ENCODE measurements around the gene PDE6D. TPM values are rescaled to one million over a fixed set of nuclear protein-coding genes. Genes with fewer than 3 reads are reported as not detected.

The PDE6D gene
- total and polyA plus RNA-seq, 2 of the 13 experiments (the other 11 are each of a cell fraction or from before 2014, with no cell fraction given): 14.1 to 23.2 TPM

DNA sequence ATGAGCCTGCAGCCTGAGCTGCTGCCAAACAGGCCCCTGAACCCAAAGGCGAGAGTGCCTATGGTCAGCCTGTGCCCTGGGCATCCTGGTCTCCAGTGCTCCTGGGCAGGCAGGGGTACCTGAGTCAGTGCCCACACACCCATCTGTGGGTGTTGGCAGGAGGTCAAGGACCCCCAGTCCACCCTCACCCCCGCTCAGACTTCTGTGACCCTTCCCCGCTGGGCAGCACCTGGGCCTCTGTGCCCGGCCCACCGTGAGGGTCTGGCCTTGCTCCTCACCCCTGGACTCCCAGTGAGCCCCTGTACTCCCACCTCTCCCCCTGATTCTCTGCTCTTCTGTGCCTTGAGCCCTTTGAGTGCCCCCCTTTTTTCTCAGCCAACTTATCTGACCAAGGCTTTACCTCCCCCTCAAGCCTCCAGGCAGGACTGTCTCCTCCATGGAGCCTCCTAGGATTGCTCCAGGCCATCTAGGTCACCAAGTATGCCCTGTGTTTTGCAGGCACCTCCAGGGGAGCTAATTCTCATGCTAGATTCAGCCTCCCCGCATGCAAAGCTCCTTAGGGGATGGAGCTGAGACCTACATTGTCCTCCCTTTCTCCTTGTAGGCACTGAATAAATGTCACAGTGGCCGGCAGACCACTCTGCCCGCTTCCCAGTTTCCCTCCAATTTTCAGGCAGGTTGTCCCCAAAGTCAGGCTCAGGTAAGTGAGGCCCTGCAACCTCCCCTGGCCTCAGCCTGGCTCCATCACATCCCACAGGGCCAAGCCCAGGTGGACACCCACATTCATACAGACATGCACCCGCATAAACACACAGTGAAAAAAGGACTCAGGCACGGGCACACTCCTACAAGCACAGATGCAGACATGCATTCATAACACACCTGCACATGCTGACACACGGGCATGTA is 94.6 kb downstream of the PDE6D start:
- Histone ChIP-seq H2AFZ (ENCODE audit: low read length) (no peak overlapping the region), H3K27me3 (ENCODE audit: control insufficient read depth in 1 of 2, insufficient read depth in 2 of 2, low read length in 2 of 2) (peaks cover 4 to 25% of the 10 kb centered on the region in 2 experiments; a peak in 3 of 5 replicates), H4K20me1 (ENCODE audit: insufficient read depth, low read length) (no peaks in the 10 kb centered on the region), H3K4me3 (replicated peaks in 1 of 3; ENCODE audit: insufficient read depth in 1 of 3, low read depth in 2 of 3, low read length in 3 of 3) (peak overlapping the region in 1 of 3 experiments; percentile 55; a peak in 2 of 6 replicates), H3K9me3 (ENCODE audit: low read length) (no peaks in the 10 kb centered on the region), H3K9ac (ENCODE audit: insufficient read depth, low read depth, low read length) (no peak overlapping the region), H3K27ac (ENCODE audit: extremely low read length, insufficient read depth, low read length) (no peak overlapping the region), H3K79me2 (ENCODE audit: insufficient read depth, low read length) (no peaks in the 10 kb centered on the region), H3K4me1 (ENCODE audit: insufficient read depth, low read length) (peaks cover 62% of the 10 kb centered on the region), H3K36me3 (replicated peaks in 1 of 2; ENCODE audit: control insufficient read depth in 1 of 2, insufficient read depth in 2 of 2, low read length in 2 of 2) (no peaks in the 10 kb centered on the region), H3K4me2 (ENCODE audit: low read depth, low read length) (peak overlapping the region; percentile 71)
- in situ Hi-C loops (cut with HindIII; ENCODE audit: extremely low pct_ligation_motif_present, low pct_unique_long_range_greater_than_20kb): no loop called here
- 57% methylated on average over 10 of the region's 11 CpGs for WGBS (ENCODE audit: low lambda C conversion rate)
- BruUV-seq (replicated peaks): no TSS peak
- FAIRE-seq: no peak
- TF ChIP-seq XRCC5 (optimal IDR thresholded peaks at IDR 0.05; ENCODE audit: low read length) (no peak), HNRNPL (IDR thresholded peaks at IDR 0.05; ENCODE audit: low read depth, low read length) (0 out of 2 replicates have a peak, but pooled peaks have one; percentile 64)
- intact Hi-C loops (cut with micrococcal nuclease; ENCODE audit: unreplicated experiment): loop anchor here (2.0 kb wide), 1 partner anchor 28 kb away; no protein-coding TSS in a partner anchor
- POLR2A ChIA-PET: interaction anchor here (1.0 to 5.3 kb wide), 10 partner anchors 10 to 222 kb away, joined by 4 to 44 read pairs (median 10); partner anchors contain the start of genes NCL and PTMA
- no peak for DNase-seq (ENCODE audit: low spot score)
- CTCF ChIA-PET (ENCODE audit: low intra/inter-chr PET ratio, low total read pairs): interaction anchor here (1.9 to 4.1 kb wide), 2 partner anchors 24 to 28 kb away, joined by 8 to 59 read pairs; no protein-coding TSS in a partner anchor
- no peak; the same call in 2 of the 3 replicates for ATAC-seq

DNA sequence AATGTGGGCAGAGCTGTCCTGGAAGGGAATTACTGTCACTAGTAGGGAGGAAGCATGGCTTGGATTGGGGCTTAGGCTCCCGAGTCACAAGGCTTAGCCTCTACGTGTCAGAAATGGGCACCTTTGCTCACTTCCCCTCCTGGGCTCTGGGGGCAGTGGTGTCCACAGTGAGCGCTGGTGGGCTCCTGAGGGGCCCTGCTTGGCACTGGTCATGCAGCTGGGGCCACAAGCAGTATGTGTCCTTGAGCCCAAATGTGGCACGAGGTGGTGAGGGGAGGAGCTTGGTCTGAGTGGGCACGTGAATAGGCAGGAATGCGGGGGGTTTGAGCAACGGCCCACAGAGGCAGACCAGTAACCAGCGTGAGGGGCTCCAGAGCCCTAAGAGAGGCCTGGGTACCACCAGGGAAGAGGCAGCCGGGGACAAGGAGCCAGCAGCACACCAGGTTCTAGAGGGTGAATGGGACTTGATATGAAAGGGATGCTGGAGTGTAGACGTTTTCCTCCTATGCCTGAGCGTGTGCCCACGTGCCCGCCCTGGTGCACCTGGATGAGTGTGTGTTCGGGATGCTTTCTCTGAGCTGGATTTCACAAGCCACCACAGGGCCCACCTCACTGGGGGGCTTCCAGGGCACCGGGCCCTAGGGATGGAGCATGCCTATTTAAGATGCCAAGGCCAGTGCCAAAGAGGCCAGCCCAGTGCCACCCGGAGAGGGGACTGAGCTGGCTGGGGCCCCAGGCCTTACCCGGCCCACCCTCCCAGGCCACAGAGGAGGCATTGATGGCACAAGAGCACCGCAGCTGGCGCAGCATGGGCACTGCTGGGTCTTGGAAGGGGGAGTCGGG is 95.5 kb downstream of the PDE6D start:
- WGBS (ENCODE audit: low lambda C conversion rate): 27% methylated on average over 14 of the region's 20 CpGs
- FAIRE-seq (peak; percentile 39), ATAC-seq (peak; percentile 18), DNase-seq (ENCODE audit: low spot score) (peak; percentile 61)
- in situ Hi-C loops (cut with HindIII; ENCODE audit: extremely low pct_ligation_motif_present, low pct_unique_long_range_greater_than_20kb): no loop called here
- H3K4me2 ChIP-seq (ENCODE audit: low read depth, low read length): peak overlapping the region; percentile 68
- H4K20me1 ChIP-seq (ENCODE audit: insufficient read depth, low read length): no peaks in the 10 kb centered on the region
- H3K36me3 ChIP-seq (replicated peaks in 1 of 2; ENCODE audit: control insufficient read depth in 1 of 2, insufficient read depth in 2 of 2, low read length in 2 of 2): no peaks in the 10 kb centered on the region
- ChIA-PET CTCF (ENCODE audit: low intra/inter-chr PET ratio, low total read pairs) (interaction anchor here (4.1 kb wide), 1 partner anchor 29 kb away, joined by 59 read pairs; no protein-coding TSS in a partner anchor), POLR2A (interaction anchor here (1.0 to 5.9 kb wide), 9 partner anchors 10 to 222 kb away, joined by 4 to 52 read pairs (median 6); partner anchors contain the start of genes NCL and PTMA)
- H2AFZ ChIP-seq (ENCODE audit: low read length): no peak overlapping the region
- H3K27me3 ChIP-seq (ENCODE audit: control insufficient read depth in 1 of 2, insufficient read depth in 2 of 2, low read length in 2 of 2): peaks cover 4 to 25% of the 10 kb centered on the region in 2 experiments; a peak in 3 of 5 replicates
- H3K9me3 ChIP-seq (ENCODE audit: low read length): no peaks in the 10 kb centered on the region
- peak overlapping the region; percentile 31 for H3K9ac ChIP-seq (ENCODE audit: insufficient read depth, low read depth, low read length)
- intact Hi-C loops (cut with micrococcal nuclease; ENCODE audit: unreplicated experiment): loop anchor here (2.0 kb wide), 1 partner anchor 29 kb away; no protein-coding TSS in a partner anchor
- peaks cover 65% of the 10 kb centered on the region for H3K4me1 ChIP-seq (ENCODE audit: insufficient read depth, low read length)
- no peaks in the 10 kb centered on the region for H3K79me2 ChIP-seq (ENCODE audit: insufficient read depth, low read length)
- no peak overlapping the region for H3K27ac ChIP-seq (ENCODE audit: extremely low read length, insufficient read depth, low read length)
- peak overlapping the region in 2 of 3 experiments; percentile 37 to 54; a peak in 4 of 6 replicates for H3K4me3 ChIP-seq (replicated peaks in 1 of 3; ENCODE audit: insufficient read depth in 1 of 3, low read depth in 2 of 3, low read length in 3 of 3)
- BruUV-seq (replicated peaks): no TSS peak
- TF ChIP-seq CREM (IDR thresholded peaks at IDR 0.05) (no peak), CREM (CRISPR knock-in tag; IDR thresholded peaks at IDR 0.05) (no peak), GATAD2A (CRISPR knock-in tag; IDR thresholded peaks at IDR 0.05) (peak; percentile 51), SP5 (CRISPR knock-in tag; IDR thresholded peaks at IDR 0.05; ENCODE audit: borderline replicate concordance, low read depth) (no peak), KLF13 (CRISPR knock-in tag; IDR thresholded peaks at IDR 0.05) (no peak), FOSL2 (CRISPR knock-in tag; IDR thresholded peaks at IDR 0.05) (no peak), ZNF441 (CRISPR knock-in tag; IDR thresholded peaks at IDR 0.05; ENCODE audit: borderline replicate concordance) (no peak), JDP2 (CRISPR knock-in tag; IDR thresholded peaks at IDR 0.05; ENCODE audit: borderline replicate concordance) (no peak), ZNF205 (CRISPR knock-in tag; IDR thresholded peaks at IDR 0.05) (peak; percentile 55; the same call in 1 of the 2 replicates)
- TF ChIP-seq, protein P1, sequence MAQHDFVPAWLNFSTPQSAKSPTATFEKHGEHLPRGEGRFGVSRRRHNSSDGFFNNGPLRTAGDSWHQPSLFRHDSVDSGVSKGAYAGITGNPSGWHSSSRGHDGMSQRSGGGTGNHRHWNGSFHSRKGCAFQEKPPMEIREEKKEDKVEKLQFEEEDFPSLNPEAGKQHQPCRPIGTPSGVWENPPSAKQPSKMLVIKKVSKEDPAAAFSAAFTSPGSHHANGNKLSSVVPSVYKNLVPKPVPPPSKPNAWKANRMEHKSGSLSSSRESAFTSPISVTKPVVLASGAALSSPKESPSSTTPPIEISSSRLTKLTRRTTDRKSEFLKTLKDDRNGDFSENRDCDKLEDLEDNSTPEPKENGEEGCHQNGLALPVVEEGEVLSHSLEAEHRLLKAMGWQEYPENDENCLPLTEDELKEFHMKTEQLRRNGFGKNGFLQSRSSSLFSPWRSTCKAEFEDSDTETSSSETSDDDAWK (CRISPR knock-in tag; IDR thresholded peaks at IDR 0.05): no peak
- TF ChIP-seq, protein P2, sequence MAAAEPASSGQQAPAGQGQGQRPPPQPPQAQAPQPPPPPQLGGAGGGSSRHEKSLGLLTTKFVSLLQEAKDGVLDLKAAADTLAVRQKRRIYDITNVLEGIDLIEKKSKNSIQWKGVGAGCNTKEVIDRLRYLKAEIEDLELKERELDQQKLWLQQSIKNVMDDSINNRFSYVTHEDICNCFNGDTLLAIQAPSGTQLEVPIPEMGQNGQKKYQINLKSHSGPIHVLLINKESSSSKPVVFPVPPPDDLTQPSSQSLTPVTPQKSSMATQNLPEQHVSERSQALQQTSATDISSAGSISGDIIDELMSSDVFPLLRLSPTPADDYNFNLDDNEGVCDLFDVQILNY (CRISPR knock-in tag; conservative IDR thresholded peaks at IDR 0.05): no peak
